Peyer's patch (tissue), 4 donors: ENCODE measurements around the gene MMP17.

Source experiments
- CTCF ChIP-seq, 6 experiments: fragments of 450-650 bp in 4 of 6; fragments of 200-600 bp in 2 of 6; sonication (generic) in 1 of 6; IDR thresholded peaks; one replicate each; pipeline ENCODE4 v1.5.1; 2017 to 2019; ENCODE audit warnings: antibody characterized with exemption in 6 of 6, mild to moderate bottlenecking in 3 of 6, moderate library complexity in 1 of 6
- POLR2A ChIP-seq, 2 donors: fragments of 450-650 bp; IDR thresholded peaks; one replicate each; pipeline ENCODE4 v1.5.1; 2017; ENCODE audit warnings: antibody characterized with exemption in 2 of 2, mild to moderate bottlenecking in 2 of 2, moderate library complexity in 2 of 2

- TF ChIP-seq CTCF (IDR thresholded peaks at IDR 0.05), result no peak
- TF ChIP-seq POLR2A (IDR thresholded peaks at IDR 0.05), result no peak
Measured at GRCh38 chr12:131849700-131850553, 21.7 kb downstream of the MMP17 start.
